ENCODE measurements around the gene BNIP1. TPM values are rescaled to one million over a fixed set of nuclear protein-coding genes. Genes with fewer than 3 reads are reported as not detected.

BNIP1 gene
- total and polyA plus RNA-seq, 4 donors: 17.5 to 20.5 (median 19.6) TPM

DNA sequence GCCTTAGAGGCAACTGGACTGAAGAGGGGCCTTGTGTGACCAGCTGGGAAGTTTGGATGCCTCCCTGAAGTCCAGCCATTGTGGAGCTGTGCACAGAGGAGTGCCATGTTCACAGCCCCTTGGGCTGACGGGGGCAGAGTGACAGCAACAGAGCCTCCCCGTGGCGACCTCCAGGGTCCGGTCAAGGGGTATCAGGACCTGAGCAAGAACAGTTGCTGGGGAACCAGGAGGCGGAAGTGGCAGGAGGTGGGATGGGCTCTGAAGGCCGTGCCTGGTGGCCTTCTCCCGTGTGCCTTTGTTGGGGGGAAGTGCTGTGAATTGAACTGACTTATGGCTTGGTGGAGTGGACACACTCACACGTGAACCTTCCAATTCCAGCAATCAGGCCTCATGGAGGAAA is 14.0 kb downstream of the BNIP1 start:
- WGBS (ENCODE audit: insufficient coverage): 81% methylated on average over 7 of the region's 8 CpGs
- Histone ChIP-seq H3K27ac (ENCODE audit: low read depth, low read length) (no peak overlapping the region), H3K27me3 (ENCODE audit: control insufficient read depth, insufficient read depth, low read length) (no peaks in the 10 kb centered on the region), H3K4me3 (ENCODE audit: low read depth, low read length) (no peak overlapping the region), H3K36me3 (ENCODE audit: control insufficient read depth, insufficient read depth, low read length) (peaks cover 76% of the 10 kb centered on the region), H3K4me1 (ENCODE audit: control insufficient read depth, insufficient read depth, low read length) (peaks cover 3% of the 10 kb centered on the region), H3K9me3 (ENCODE audit: control insufficient read depth, insufficient read depth, low read length) (no peaks in the 10 kb centered on the region)
- no peak for DNase-seq (ENCODE audit: low read depth in 4 of 6, low spot score in 6 of 6)

DNA sequence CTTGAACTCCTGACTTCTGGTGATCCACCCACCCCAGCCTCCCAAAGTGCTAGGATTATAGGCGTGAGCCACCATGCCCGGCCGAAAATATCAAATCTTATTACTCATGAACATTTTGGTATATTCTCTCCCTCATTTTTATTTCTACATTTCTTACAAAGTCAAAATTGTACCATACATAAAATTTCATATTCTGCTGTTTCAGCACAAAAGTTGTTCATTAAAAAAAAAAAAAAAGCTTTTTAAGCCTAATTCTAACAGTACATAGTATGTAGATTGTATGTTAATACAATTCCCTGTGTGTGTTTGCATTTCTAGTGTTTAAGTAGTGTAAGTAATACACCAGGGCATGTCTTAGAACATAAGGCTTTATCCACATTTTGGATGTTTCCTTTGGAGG is 14.9 kb downstream of the BNIP1 start:
- peaks cover 78% of the 10 kb centered on the region for H3K36me3 ChIP-seq (ENCODE audit: control insufficient read depth, insufficient read depth, low read length)
- no CpG with 5 or more reads among the region's 3 CpGs for WGBS (ENCODE audit: insufficient coverage)
- no peaks in the 10 kb centered on the region for H3K9me3 ChIP-seq (ENCODE audit: control insufficient read depth, insufficient read depth, low read length)
- H3K27me3 ChIP-seq (ENCODE audit: control insufficient read depth, insufficient read depth, low read length): no peaks in the 10 kb centered on the region
- H3K27ac ChIP-seq (ENCODE audit: low read depth, low read length): no peak overlapping the region
- H3K4me3 ChIP-seq (ENCODE audit: low read depth, low read length): no peak overlapping the region
- no peak for DNase-seq (ENCODE audit: low read depth in 4 of 6, low spot score in 6 of 6)
- peaks cover 3% of the 10 kb centered on the region for H3K4me1 ChIP-seq (ENCODE audit: control insufficient read depth, insufficient read depth, low read length)

DNA sequence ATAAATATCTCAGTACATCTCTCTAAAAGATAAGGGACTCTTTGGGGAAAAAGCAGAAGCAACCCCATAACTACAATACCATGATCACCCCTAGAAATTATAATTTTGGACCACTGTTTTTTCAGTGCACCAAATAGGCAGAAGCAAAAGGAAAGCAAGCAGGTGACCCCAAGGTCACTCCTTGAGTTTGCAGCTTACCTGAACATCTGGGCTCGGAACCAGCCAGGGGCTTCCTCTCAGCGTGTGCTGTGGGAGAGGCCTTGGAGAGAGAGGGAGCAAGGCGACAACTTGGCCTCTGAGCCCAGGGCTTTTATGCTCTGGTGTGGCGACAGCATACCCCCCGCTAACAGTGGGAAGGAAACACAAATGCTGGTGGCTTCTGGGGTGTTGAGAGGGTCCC is 16.8 kb downstream of the BNIP1 start:
- Histone ChIP-seq H3K9me3 (ENCODE audit: control insufficient read depth, insufficient read depth, low read length) (no peaks in the 10 kb centered on the region), H3K4me3 (ENCODE audit: low read depth, low read length) (no peak overlapping the region), H3K27ac (ENCODE audit: low read depth, low read length) (no peak overlapping the region), H3K36me3 (ENCODE audit: control insufficient read depth, insufficient read depth, low read length) (peaks cover 73% of the 10 kb centered on the region), H3K4me1 (ENCODE audit: control insufficient read depth, insufficient read depth, low read length) (peaks cover 3% of the 10 kb centered on the region), H3K27me3 (ENCODE audit: control insufficient read depth, insufficient read depth, low read length) (no peaks in the 10 kb centered on the region)
- 84% methylated on average over 5 of the region's 5 CpGs for WGBS (ENCODE audit: insufficient coverage)
- DNase-seq (ENCODE audit: low read depth in 4 of 6, low spot score in 6 of 6): no peak

DNA sequence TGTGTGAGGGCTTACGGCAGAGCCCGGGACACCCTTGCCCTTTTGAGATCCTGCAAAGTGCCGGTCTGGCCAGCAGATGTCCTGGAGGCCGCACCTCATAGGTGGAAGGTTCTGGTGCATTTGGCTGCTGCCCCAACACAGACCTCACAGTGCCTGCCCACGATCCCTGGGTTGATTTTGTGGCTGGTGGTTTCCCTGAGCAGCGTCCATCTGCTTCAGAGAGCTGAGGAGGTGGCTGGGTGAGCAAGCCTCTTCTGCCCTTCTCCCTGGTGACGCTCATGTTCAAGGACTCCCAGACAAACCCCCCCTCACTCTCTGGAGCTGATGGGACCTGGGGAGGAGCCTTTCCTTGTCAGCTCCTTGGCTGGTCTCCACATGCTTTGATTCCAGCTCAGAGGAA is 18.9 kb downstream of the BNIP1 start:
- no peaks in the 10 kb centered on the region for H3K4me1 ChIP-seq (ENCODE audit: control insufficient read depth, insufficient read depth, low read length)
- 66% methylated on average over 6 of the region's 7 CpGs for WGBS (ENCODE audit: insufficient coverage)
- H3K27me3 ChIP-seq (ENCODE audit: control insufficient read depth, insufficient read depth, low read length): no peaks in the 10 kb centered on the region
- no peak overlapping the region for H3K27ac ChIP-seq (ENCODE audit: low read depth, low read length)
- H3K4me3 ChIP-seq (ENCODE audit: low read depth, low read length): no peak overlapping the region
- H3K36me3 ChIP-seq (ENCODE audit: control insufficient read depth, insufficient read depth, low read length): peaks cover 54% of the 10 kb centered on the region
- H3K9me3 ChIP-seq (ENCODE audit: control insufficient read depth, insufficient read depth, low read length): no peaks in the 10 kb centered on the region
- DNase-seq (ENCODE audit: low read depth in 4 of 6, low spot score in 6 of 6): no peak

DNA sequence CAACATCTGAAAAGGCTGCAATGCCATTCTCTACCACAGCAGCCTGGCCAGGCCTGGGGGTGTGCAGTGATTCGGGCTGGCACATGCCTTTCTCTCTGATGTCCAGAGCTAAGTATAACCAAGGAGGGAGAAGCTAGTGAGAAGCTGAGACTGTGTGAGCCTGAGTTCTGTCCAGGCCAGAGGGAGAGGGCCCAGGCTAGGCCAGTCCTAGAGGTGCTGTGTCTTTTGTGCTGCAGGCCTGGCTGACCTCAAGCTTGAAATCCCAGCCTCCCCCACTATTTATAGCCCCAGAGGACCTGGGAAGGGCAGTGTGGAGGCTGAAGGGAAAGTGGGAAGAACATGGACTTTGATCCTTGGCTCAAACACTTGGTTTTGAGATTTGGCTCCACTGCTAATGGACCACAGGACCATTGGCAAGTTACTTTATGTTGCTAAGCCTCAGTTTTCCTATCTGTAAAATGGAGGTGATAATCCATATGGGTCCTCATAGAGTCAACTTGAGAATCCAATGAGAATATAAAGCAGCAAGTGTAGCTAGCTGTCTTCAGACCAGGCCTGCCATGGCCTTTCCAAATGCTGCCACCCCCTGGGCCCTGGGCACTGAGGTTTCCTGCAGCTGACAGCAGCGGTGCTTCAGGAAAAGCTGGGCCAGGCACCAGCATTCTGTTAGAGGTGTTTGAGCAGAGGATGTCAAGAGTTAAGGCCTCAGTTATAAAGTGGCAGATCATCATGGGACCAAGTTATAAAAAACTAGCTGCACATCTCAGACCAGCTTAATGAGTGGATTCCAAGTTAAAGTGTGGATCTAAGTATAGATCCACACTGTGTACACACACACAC is 21.1 kb downstream of the BNIP1 start:
- Histone ChIP-seq H3K36me3 (ENCODE audit: control insufficient read depth, insufficient read depth, low read length) (peaks cover 40% of the 10 kb centered on the region), H3K4me1 (ENCODE audit: control insufficient read depth, insufficient read depth, low read length) (no peaks in the 10 kb centered on the region), H3K9me3 (ENCODE audit: control insufficient read depth, insufficient read depth, low read length) (no peaks in the 10 kb centered on the region), H3K4me3 (ENCODE audit: low read depth, low read length) (no peak overlapping the region), H3K27ac (ENCODE audit: low read depth, low read length) (no peak overlapping the region), H3K27me3 (ENCODE audit: control insufficient read depth, insufficient read depth, low read length) (no peaks in the 10 kb centered on the region)
- no peak for DNase-seq (ENCODE audit: low read depth in 4 of 6, low spot score in 6 of 6)
- WGBS (ENCODE audit: insufficient coverage): 86% methylated on average over 1 of the region's 2 CpGs

DNA sequence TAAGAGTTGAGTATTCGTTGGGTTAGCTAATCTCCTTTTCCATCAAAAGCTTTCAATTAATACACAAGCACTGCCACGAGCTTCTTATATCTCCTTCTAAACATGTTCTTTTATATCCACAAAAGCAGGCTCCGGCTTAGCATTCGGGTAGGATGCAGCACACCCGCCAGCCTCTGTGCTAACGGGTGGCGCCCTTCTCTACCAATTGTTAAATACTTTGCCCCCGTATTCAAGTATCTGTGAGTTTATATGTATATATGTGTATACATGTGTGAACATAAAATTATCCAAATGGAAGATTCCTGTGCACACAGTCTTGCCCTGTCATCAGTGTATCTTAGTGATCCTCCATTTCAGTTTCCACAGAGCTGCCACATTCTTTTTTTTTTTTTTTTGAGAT is 27.8 kb downstream of the BNIP1 start:
- Histone ChIP-seq H3K4me3 (ENCODE audit: low read depth, low read length) (no peak overlapping the region), H3K27ac (ENCODE audit: low read depth, low read length) (no peak overlapping the region), H3K27me3 (ENCODE audit: control insufficient read depth, insufficient read depth, low read length) (no peaks in the 10 kb centered on the region), H3K36me3 (ENCODE audit: control insufficient read depth, insufficient read depth, low read length) (no peaks in the 10 kb centered on the region), H3K9me3 (ENCODE audit: control insufficient read depth, insufficient read depth, low read length) (no peaks in the 10 kb centered on the region), H3K4me1 (ENCODE audit: control insufficient read depth, insufficient read depth, low read length) (no peaks in the 10 kb centered on the region)
- DNase-seq (ENCODE audit: low read depth in 4 of 6, low spot score in 6 of 6): no peak
- WGBS (ENCODE audit: insufficient coverage): 100% methylated on average over 1 of the region's 8 CpGs

DNA sequence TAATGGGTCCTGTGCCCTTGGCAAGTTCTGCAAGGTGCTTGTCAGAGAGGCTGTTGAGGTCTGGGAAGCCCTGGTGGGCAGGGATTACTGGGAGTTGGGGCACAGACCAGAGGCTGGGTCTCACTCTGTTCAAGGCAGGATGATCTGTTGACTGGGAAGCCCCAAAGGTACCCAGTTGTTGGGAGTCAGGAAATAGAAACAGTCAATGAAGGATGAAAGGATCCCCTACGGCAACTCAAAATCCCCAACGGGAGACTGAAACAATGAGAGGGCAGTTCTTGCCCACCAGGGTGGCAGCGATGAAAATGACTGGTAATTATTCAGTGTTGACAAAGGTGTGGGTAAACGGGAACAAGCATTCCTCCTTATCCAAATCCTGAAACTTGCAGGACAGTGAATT is 31.2 kb downstream of the BNIP1 start:
- Histone ChIP-seq H3K36me3 (ENCODE audit: control insufficient read depth, insufficient read depth, low read length) (no peaks in the 10 kb centered on the region), H3K9me3 (ENCODE audit: control insufficient read depth, insufficient read depth, low read length) (no peaks in the 10 kb centered on the region), H3K27me3 (ENCODE audit: control insufficient read depth, insufficient read depth, low read length) (no peaks in the 10 kb centered on the region), H3K4me1 (ENCODE audit: control insufficient read depth, insufficient read depth, low read length) (no peaks in the 10 kb centered on the region), H3K4me3 (ENCODE audit: low read depth, low read length) (no peak overlapping the region), H3K27ac (ENCODE audit: low read depth, low read length) (no peak overlapping the region)
- DNase-seq (ENCODE audit: low read depth in 4 of 6, low spot score in 6 of 6): no peak
- WGBS (ENCODE audit: insufficient coverage): no CpG with 5 or more reads among the region's 4 CpGs

DNA sequence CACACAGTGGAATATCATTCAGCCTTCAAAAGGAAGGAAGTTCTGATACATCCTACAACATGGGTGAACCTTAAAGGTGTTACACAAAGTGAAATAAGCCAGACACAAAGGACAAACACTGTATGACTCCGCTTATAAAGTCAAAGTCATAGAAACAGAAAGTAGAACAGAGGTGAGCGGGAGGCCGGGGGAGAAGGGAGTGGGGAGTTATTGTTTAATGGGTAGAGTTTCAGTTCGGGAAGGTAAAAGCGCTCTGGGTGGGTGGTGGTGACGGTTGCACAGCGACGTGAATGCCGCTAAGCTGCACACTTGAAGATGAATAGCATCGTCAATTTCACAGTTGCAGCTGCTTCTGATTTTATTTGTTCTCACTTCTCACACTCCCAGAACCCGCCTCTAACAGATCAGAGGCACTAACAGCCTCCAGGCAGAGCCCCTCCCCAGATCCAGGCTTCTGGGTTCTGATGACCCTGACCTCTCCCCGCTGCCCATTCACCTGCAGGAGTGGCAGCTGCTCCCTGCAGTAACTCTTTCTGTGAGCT is 34.1 kb downstream of the BNIP1 start:
- H3K9me3 ChIP-seq (ENCODE audit: control insufficient read depth, insufficient read depth, low read length): no peaks in the 10 kb centered on the region
- no peaks in the 10 kb centered on the region for H3K27me3 ChIP-seq (ENCODE audit: control insufficient read depth, insufficient read depth, low read length)
- 50% methylated on average over 3 of the region's 12 CpGs for WGBS (ENCODE audit: insufficient coverage)
- no peak overlapping the region for H3K4me3 ChIP-seq (ENCODE audit: low read depth, low read length)
- H3K27ac ChIP-seq (ENCODE audit: low read depth, low read length): no peak overlapping the region
- DNase-seq (ENCODE audit: low read depth in 4 of 6, low spot score in 6 of 6): no peak
- H3K4me1 ChIP-seq (ENCODE audit: control insufficient read depth, insufficient read depth, low read length): no peaks in the 10 kb centered on the region
- no peaks in the 10 kb centered on the region for H3K36me3 ChIP-seq (ENCODE audit: control insufficient read depth, insufficient read depth, low read length)

DNA sequence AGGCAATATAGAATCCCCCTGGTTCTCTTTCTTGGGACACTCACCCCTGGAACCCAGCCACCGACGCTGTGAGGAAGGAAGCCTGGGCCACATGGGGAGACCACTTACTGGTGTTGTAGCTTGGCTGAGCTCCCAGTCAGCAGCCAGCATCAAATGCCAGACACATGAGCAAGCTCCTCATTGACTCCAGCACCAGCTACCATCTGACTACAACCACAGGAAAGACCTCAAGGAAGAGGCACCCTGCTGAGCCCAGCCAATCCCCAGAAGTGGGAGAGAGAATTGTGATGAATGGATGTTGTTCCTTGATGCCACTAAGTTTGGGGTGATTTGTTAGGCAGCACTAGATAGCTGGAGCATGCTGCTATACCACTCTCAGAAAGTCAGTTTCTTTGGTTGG is 36.0 kb downstream of the BNIP1 start:
- 88% methylated on average over 2 of the region's 2 CpGs for WGBS (ENCODE audit: insufficient coverage)
- Histone ChIP-seq H3K4me1 (ENCODE audit: control insufficient read depth, insufficient read depth, low read length) (no peaks in the 10 kb centered on the region), H3K27me3 (ENCODE audit: control insufficient read depth, insufficient read depth, low read length) (no peaks in the 10 kb centered on the region), H3K27ac (ENCODE audit: low read depth, low read length) (no peak overlapping the region), H3K36me3 (ENCODE audit: control insufficient read depth, insufficient read depth, low read length) (no peaks in the 10 kb centered on the region), H3K9me3 (ENCODE audit: control insufficient read depth, insufficient read depth, low read length) (no peaks in the 10 kb centered on the region), H3K4me3 (ENCODE audit: low read depth, low read length) (no peak overlapping the region)
- no peak for DNase-seq (ENCODE audit: low read depth in 4 of 6, low spot score in 6 of 6)

Measured in spinal cord (tissue), 10 donors.